ENCODE data around the gene HIC1.

The HIC1 gene

DNA sequence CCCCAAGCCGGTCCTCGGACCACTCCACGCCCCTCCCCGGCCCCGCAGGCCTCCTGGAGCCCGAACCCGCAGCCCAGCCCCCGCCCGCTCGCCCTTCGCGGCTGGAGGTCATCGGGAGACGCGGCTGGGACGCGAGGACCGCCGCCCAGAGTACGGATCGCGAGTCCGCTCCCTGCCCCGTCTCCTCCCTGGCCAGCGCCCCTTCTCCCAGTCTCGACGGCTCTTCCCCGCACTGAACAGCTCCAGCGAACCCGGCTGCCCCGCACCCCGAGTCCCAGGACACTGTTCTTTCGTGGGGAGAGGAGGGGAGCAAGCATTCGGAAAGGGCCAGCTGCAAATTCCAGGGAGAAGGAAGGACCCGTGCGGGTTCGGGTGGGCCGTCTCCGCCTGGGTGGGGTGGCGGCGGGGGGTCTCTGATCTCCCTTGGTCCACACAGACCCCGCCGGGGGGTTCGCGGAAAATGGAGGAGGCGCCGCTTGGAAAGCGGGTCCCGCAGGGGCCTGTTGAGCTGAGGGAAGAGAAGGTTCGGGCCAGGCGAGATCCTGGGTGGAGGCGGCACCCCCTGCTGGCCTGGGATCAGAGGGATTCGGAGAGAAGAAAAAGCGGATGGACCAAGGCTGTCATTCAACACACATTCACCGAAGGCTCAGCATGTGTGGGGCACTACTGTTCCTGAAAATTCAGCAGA, 29.1 kb upstream of the HIC1 start:
- peak; percentile 54 for DNase-seq

DNA sequence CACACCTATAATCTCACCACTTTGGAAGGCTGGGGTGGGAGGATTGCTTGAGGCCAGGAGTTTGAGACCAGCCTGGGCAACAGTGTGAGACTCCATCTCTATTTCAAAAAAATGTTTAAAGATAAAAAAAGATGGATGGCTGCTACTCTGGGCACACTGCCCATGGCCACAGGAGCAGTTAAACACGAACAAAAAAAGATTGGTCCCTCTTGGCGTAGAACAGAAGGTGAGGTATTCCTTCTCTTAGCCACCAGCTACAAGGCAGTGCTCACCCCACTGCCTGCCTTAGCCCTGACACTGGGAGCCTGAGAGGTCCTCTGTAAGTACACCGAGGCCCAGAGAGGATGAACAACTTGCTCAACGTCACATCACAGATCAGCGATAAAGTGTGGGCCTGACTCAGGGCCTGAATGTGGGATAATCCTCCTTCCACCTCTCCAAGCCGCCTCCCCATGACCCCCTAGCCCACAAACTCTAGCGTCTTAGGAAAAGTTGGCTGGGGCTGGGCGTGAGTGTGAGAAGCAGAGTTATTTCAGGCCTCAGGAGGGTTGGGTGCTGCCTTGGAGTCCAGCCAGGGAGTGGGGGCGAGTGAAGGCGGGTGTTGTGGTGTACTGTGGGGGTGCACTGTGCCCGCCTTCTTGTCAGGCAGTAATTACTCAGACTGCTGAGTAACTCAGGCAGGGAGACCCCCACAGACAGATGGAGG, 27.2 kb upstream of the HIC1 start:
- peak; percentile 38 for DNase-seq

GRCh38 chr17:2028234-2028614, 26.7 kb upstream of the HIC1 start:
- DNase-seq, result no peak

- DNase-seq, result no peak
These were observed 26.2 kb upstream of the HIC1 start for GRCh38 chr17:2028737-2029136.

GRCh38 chr17:2029911-2030778, 24.8 kb upstream of the HIC1 start, which contains the start of gene DPH1:
TSS of gene DPH1 (plus strand) at chr17:2030153. CDS start at chr17:2030170, 17 bp downstream.
- DNase-seq, result peak; percentile 93

DNA sequence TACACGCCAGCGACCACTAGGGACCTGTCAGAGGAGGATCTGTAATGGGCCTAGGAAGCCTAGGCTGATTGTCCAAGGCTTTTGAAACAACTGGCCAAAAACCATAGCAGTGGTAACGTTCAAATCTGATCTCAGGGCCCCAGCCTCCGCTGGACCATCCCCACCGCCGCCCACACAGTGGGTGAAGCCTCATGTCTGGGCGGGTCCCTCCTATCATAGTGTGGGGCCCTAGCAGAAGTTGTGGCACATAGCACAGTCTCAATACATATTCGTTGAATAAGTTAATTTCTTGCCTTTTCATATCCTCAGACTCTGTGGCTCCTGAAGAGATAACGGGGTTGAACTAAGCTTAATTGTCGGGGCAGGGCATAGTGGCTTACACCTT, 24.1 kb upstream of the HIC1 start:
- DNase-seq, result peak; percentile 66

GRCh38 chr17:2033153-2033552, 21.8 kb upstream of the HIC1 start:
- no peak for DNase-seq

DNA sequence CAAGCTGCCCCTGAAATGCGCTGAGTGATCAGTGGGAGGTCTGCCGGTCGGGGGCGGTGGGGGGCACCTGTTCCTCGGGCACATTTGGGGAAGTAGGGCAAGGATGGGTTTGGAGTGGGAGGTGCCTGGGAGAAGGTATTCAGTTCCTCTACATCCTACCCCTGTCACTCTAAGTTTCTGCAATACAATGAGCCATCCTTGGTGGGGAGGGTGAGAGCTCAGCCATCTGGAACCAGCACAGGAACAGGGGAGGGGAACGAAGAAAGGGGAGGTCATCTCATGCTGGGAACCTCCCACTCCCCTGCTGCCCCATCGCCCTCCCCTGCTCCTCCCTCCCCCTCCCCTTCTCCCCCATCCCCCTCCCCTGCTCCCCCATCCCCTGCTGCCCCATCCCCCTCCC, 20.7 kb upstream of the HIC1 start:
- no peak for DNase-seq

DNA sequence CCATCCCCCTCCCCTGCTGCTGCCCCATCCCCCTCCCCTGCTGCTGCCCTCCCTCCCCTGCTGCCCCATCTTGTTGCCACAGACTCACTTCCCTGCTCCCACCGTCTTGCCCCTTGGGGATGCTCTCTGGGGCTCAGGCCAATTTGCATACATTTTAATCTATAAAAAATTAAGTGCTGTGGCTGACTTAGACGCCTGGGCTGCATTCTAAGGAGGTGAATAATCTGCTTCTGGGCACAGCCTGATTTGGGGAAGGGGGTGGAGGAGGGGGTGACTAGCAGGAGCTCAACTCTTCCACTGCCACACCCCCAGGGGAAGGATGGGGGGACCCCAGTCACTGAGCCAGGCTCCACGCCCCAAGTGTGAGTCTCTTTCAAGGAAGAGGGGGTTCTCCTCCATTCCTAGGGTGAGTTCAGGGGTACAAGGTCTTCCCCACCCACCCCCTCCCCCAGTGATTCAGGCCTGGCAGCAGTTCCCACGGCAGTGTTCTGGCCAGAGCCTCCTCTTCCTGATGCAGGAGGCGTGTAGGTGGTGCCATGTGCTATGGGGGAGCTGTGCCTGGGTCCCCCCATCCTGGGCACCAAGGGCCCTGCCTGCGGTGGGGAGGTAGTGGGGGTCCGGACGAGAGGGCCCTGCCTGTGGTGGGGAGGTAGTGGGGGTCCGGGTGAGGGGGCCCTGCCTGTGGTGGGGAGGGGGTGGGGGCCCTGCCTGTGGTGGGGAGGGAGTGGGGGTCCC, 19.9 kb upstream of the HIC1 start:
- DNase-seq, result no peak

- no peak for DNase-seq
These were observed 19.1 kb upstream of the HIC1 start for GRCh38 chr17:2035541-2036488.

DNA sequence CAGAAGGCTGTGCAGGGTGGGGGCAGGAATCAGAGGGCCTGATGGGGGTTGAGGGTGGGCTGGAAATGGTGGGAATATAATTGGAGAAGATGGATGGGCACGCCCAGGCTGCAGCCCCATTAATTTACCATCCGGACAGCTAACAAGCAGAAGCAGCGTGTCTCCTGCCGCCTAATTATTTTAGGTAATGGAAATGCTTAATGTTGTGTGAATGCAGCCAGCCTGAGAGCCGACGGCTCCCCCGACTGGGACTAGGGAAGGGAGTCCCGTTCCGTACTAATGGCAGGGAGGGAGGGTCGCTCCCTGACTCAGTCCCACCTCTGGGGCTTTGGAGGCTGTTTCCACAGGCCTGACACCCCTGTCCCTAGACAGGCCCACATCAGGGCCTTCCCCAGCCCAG, 17.7 kb upstream of the HIC1 start:
- DNase-seq, result no peak

- no peak for DNase-seq
These were observed 14.6 kb upstream of the HIC1 start for GRCh38 chr17:2040219-2040827.

DNA sequence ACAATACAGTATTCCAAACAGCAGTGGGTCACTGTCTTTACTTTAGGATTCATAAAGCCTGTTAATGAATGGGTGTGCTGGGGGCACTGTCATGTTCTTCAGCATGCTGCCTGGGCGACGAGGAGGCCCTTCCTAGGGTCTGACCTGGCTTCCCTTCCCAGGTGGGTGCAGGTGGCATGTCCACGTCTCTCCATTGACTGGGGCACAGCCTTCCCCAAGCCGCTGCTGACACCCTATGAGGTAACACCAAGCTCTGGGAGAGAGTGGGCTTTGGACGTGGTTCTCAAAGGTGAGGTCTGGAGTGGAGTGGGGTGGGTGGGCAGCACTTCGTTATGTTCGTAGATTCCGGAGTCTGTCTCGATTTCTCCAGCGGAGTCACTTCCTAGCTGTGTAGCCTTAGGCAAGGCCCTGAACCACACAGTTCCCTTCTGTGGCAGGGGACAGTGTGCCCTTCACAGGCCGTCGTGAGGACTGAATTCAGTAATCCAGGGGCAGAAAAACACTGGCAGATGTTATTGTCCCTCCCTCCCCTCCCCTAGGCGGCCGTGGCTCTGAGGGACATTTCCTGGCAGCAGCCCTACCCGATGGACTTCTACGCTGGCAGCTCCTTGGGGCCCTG, 13.9 kb upstream of the HIC1 start:
- no peak for DNase-seq

DNA sequence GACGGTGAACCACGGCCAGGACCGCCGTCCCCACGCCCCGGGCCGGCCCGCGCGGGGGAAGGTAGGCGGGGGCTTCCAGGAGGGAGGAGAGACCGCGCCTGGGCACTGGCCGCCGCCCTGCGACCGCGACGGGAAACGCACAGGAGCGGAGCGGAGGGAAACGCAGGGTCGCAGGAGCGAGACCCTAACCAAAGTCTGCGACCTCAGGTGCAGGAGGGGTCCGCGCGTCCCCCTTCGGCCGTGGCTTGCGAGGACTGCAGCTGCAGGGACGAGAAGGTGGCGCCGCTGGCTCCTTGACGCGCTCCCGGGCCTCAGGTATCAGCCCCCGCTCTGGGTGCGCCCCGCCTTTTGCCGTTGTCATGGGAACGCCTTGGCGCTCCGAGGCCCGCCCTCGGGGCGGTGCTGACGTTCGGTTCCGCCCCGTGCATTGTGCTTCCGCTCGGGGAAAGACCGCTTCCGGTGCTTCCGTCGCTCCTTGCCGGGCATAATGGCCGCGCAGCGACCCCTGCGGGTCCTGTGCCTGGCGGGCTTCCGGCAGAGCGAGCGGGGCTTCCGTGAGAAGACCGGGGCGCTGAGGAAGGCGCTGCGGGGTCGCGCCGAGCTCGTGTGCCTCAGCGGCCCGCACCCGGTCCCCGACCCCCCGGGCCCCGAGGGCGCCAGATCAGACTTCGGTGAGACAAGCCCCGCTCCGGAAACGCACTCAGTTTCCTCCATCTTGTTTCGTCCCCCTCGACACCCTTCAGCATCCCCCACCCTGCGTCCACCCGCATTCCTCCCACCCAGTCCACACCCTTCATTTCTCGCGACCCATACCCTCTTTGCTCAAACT, 13.1 kb upstream of the HIC1 start, which contains the start of gene OVCA2:
OVCA2 (plus strand) TSS at position 462 of the 829 bp plus-strand sequence; CDS start at position 488, 26 bp downstream.
- DNase-seq, result peak; percentile 98

GRCh38 chr17:2042390-2042847, 12.5 kb upstream of the HIC1 start:
- peak; percentile 35 for DNase-seq

GRCh38 chr17:2042933-2043332, 12.0 kb upstream of the HIC1 start:
- no peak for DNase-seq

DNA sequence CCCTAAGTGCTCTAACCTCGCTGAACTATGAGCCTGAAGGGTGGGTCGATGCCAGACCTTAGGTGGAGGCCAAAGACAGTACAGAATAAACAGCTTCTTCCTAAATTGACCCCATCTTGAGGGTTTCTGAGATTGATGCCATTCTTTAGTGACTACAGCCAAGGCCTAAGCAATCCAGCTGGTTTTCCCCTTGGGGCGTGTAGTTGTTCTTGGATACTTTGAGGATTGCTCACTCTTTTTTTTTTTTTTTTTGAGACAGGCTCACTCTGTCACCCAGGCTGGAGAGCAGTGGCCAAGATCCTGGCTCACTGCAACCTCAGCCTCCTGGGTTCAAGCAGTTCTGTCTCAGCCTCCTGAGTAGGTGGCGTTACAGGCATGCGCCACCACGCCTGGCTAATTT, 11.1 kb upstream of the HIC1 start:
- DNase-seq, result no peak

DNA sequence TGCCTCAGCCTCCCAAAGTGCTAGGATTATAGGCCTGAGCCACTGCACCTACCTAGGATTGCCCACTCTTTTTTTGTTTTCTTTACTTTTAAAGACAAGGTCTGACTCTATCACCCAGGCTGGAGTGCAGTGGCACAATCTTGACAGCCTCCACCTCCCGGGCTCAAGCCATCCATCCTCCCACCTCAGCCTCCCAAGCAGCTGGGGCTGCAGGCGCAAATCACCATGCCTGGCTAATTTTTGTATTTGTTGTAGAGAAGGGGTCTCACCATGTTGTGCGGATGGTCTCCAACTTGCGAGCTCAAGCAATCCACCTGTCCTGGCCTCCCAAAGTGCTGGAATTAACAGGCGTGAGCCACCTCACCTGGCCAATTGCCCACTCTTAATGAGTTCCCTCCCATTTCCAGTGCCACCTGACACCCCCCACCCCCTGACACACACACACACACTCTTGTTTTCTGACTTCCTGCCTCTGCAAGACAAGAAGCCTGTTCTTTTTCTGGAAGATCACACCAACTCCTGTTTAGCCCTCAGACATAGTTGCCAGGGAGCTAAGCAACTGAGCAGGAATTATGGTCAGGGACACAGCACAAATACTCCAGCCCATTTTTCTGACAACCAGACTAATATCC, 10.5 kb upstream of the HIC1 start:
- DNase-seq, result no peak

DNA sequence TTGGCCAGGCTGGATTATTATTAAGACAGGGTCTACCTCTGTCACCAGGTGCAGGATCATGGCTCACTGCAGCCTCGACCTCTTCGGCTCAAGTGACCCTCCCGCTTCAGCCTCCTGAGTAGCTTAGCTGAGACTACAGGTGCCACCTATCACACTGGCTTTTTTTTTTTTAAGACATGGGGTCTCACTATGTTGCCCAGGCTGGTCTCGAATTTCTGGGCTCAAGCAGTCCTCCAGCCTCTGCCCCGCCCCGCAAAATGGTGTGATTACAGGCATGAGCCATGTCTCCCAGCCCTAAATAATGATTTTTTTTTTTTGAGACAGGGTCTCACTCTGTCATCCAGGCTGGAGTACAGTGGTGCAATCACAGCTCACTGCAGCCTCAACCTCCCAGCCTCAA, 7.3 kb upstream of the HIC1 start:
- no peak for DNase-seq

Measured in stimulated activated CD8-positive, alpha-beta memory T cell treated with anti-CD3 and anti-CD28 coated beads, Interleukin-4, amount 100 ng/mL, for 48 hours (primary cell).